Mesenchymal stem cell (in vitro differentiated cells and primary cell): ENCODE measurements around the gene SDK2.
A peak's percentile ranks its signal among the peaks of the same experiment; 100 is the strongest.

ENCODE experiments used
- DNase-seq: peaks from one replicate; pipeline ENCODE4 v3.0.0-alpha.2; 2013
- H2AFZ ChIP-seq: one replicate; pipeline ENCODE4 v1.6.1; 2013; ENCODE audit warnings: low read depth, mild to moderate bottlenecking, control low read depth, inconsistent platforms, low read length, moderate library complexity
- H2AK5ac ChIP-seq: 2 replicates; pipeline ENCODE4 v1.6.1; 2013; ENCODE audit warnings: low read length, moderate library complexity, mild to moderate bottlenecking, inconsistent platforms; ENCODE audit not compliant: severe bottlenecking
- H2BK120ac ChIP-seq: one replicate; pipeline ENCODE4 v1.6.1; 2013; ENCODE audit warnings: low read depth, mild to moderate bottlenecking, inconsistent platforms, low read length, moderate library complexity
- H2BK12ac ChIP-seq, 2 experiments: one replicate each; pipeline ENCODE4 v1.6.1; 2013; ENCODE audit warnings: inconsistent platforms in 2 of 2, low read length in 2 of 2, mild to moderate bottlenecking in 2 of 2, moderate library complexity in 2 of 2, control low read depth in 1 of 2
- H2BK15ac ChIP-seq: one replicate; pipeline ENCODE4 v1.6.1; 2013; ENCODE audit warnings: mild to moderate bottlenecking, low read depth, inconsistent platforms; ENCODE audit not compliant: poor library complexity, severe bottlenecking
- H2BK5ac ChIP-seq: 2 replicates; pipeline ENCODE4 v1.6.1; 2013; ENCODE audit warnings: low read depth, mild to moderate bottlenecking, low read length, control low read depth, inconsistent platforms; ENCODE audit not compliant: poor library complexity, severe bottlenecking
- H3K14ac ChIP-seq, 2 experiments: one replicate each; pipeline ENCODE4 v1.6.1; 2013; ENCODE audit warnings: inconsistent platforms in 2 of 2, low read length in 2 of 2, control low read depth in 1 of 2, mild to moderate bottlenecking in 1 of 2, moderate library complexity in 1 of 2
- H3K18ac ChIP-seq, 2 experiments: one replicate each; pipeline ENCODE4 v1.6.1; 2013; ENCODE audit warnings: inconsistent platforms in 2 of 2, low read length in 2 of 2, control low read depth in 1 of 2, low read depth in 1 of 2, mild to moderate bottlenecking in 1 of 2
- H3K23ac ChIP-seq, 2 experiments: one replicate each; pipeline ENCODE4 v1.6.1; 2013; ENCODE audit warnings: inconsistent platforms in 2 of 2, low read length in 2 of 2, mild to moderate bottlenecking in 2 of 2, moderate library complexity in 2 of 2, control low read depth in 1 of 2
- H3K27ac ChIP-seq: 2 replicates; pipeline ENCODE4 v1.5.1; 2013; ENCODE audit warnings: mild to moderate bottlenecking, moderate library complexity, low read length, control low read depth, inconsistent platforms; ENCODE audit not compliant: poor library complexity, severe bottlenecking
- H3K27me3 ChIP-seq, 2 experiments: 2 replicates each; pipeline versions ENCODE4 v1.6.1 to v1.7.0; 2013; ENCODE audit warnings: low read length in 2 of 2, mild to moderate bottlenecking in 2 of 2, moderate library complexity in 2 of 2, control low read depth in 1 of 2, inconsistent platforms in 1 of 2; ENCODE audit not compliant: control insufficient read depth in 1 of 2, insufficient read depth in 1 of 2
- H3K36me3 ChIP-seq, 2 experiments: 2 replicates each; pipeline versions ENCODE4 v1.6.1 to v1.7.0; 2013; ENCODE audit warnings: low read length in 2 of 2, control low read depth in 1 of 2, inconsistent platforms in 1 of 2, low read depth in 1 of 2, mild to moderate bottlenecking in 1 of 2; ENCODE audit not compliant: insufficient read depth in 2 of 2, control insufficient read depth in 1 of 2
- H3K4ac ChIP-seq, 2 experiments: one replicate each; pipeline ENCODE4 v1.6.1; 2013; ENCODE audit warnings: inconsistent platforms in 2 of 2, low read length in 2 of 2, mild to moderate bottlenecking in 2 of 2, moderate library complexity in 2 of 2, control low read depth in 1 of 2, low read depth in 1 of 2
- H3K4me1 ChIP-seq: 2 replicates; pipeline ENCODE4 v1.6.1; 2013; ENCODE audit warnings: low read depth, low read length, control low read depth; ENCODE audit not compliant: control insufficient read depth, insufficient read depth
- H3K4me2 ChIP-seq: 2 replicates; pipeline ENCODE4 v1.6.1; 2013; ENCODE audit warnings: low read length, mild to moderate bottlenecking, inconsistent platforms; ENCODE audit not compliant: poor library complexity, severe bottlenecking
- H3K4me3 ChIP-seq, 2 experiments: 2 replicates each; pipeline versions ENCODE4 v1.5.1 to v1.7.0; 2013; ENCODE audit warnings: low read length in 2 of 2, mild to moderate bottlenecking in 2 of 2, control low read depth in 1 of 2, low read depth in 1 of 2; ENCODE audit not compliant: insufficient read depth in 1 of 2
- H3K79me1 ChIP-seq: replicated peaks from 2 replicates; pipeline ENCODE4 v1.6.1; 2013; ENCODE audit warnings: mild to moderate bottlenecking, control low read depth, low read length, inconsistent platforms; ENCODE audit not compliant: poor library complexity, severe bottlenecking
- H3K9ac ChIP-seq: 2 replicates; pipeline ENCODE4 v1.7.0; 2013; ENCODE audit warnings: mild to moderate bottlenecking, low read length, moderate library complexity
- H3K9me3 ChIP-seq: 2 replicates; pipeline ENCODE4 v1.7.0; 2013; ENCODE audit warnings: mild to moderate bottlenecking, low read length; ENCODE audit not compliant: control insufficient read depth
- H4K8ac ChIP-seq: one replicate; pipeline ENCODE4 v1.6.1; 2013; ENCODE audit warnings: inconsistent platforms, mild to moderate bottlenecking, low read length, moderate library complexity
- H4K91ac ChIP-seq: one replicate; pipeline ENCODE4 v1.6.1; 2013; ENCODE audit warnings: mild to moderate bottlenecking, low read length, inconsistent platforms
- WGBS: methylation state at CpG from one replicate; pipeline ENCODE4 v1.1.7; 2013; ENCODE audit warnings: mixed read lengths; 5-methylcytosine and 5-hydroxymethylcytosine counted together

The SDK2 gene

GRCh38 chr17:73291260-73291801, 352.9 kb downstream of the SDK2 start:
- peaks cover 0 to 13% of the 10 kb centered on the region in 2 experiments for H3K36me3 ChIP-seq
- peak overlapping the region in 1 of 2 experiments; percentile 65 for H3K4me3 ChIP-seq
- H3K27ac ChIP-seq: peak overlapping the region; percentile 79
- H2BK15ac ChIP-seq: peak overlapping the region; percentile 87
- H3K18ac ChIP-seq: peak overlapping the region; percentile 71 to 99
- peak; percentile 87 for DNase-seq
- no peaks in the 10 kb centered on the region for H3K27me3 ChIP-seq
- H2AK5ac ChIP-seq: peak overlapping the region; percentile 87
- peak overlapping the region in 1 of 2 experiments; percentile 92 for H3K23ac ChIP-seq
- H3K79me1 ChIP-seq: peaks cover 23% of the 10 kb centered on the region
- H3K9ac ChIP-seq: peak overlapping the region; percentile 76
- H2BK12ac ChIP-seq: peak overlapping the region in 1 of 2 experiments; percentile 99
- no peak overlapping the region for H2AFZ ChIP-seq
- H4K8ac ChIP-seq: peak overlapping the region; percentile 77
- no peak overlapping the region for H3K4me2 ChIP-seq
- 32% methylated on average over 6 of the region's 8 CpGs for WGBS
- H3K4me1 ChIP-seq: peaks cover 52% of the 10 kb centered on the region
- peak overlapping the region; percentile 75 to 95 for H3K4ac ChIP-seq
- H3K9me3 ChIP-seq: no peaks in the 10 kb centered on the region
- peak overlapping the region; percentile 21 for H2BK5ac ChIP-seq
- peak overlapping the region; percentile 48 for H4K91ac ChIP-seq
- H2BK120ac ChIP-seq: no peak overlapping the region
- peak overlapping the region in 1 of 2 experiments; percentile 73 for H3K14ac ChIP-seq

- peak overlapping the region; percentile 87 for H2AK5ac ChIP-seq
- no peak for DNase-seq
- H3K4me1 ChIP-seq: peaks cover 56% of the 10 kb centered on the region
- peak overlapping the region in 1 of 2 experiments; percentile 65 for H3K4me3 ChIP-seq
- no peak overlapping the region for H2BK5ac ChIP-seq
- no peak overlapping the region for H3K23ac ChIP-seq
- no peak overlapping the region for H3K4me2 ChIP-seq
- H2BK15ac ChIP-seq: no peak overlapping the region
- peak overlapping the region; percentile 34 to 95 for H2BK12ac ChIP-seq
- H4K91ac ChIP-seq: peak overlapping the region; percentile 48
- H3K27me3 ChIP-seq: no peaks in the 10 kb centered on the region
- peak overlapping the region in 1 of 2 experiments; percentile 73 for H3K14ac ChIP-seq
- H2AFZ ChIP-seq: no peak overlapping the region
- WGBS: 95% methylated on average over 15 of the region's 16 CpGs
- peak overlapping the region; percentile 76 for H3K9ac ChIP-seq
- peaks cover 7 to 20% of the 10 kb centered on the region in 2 experiments for H3K36me3 ChIP-seq
- peak overlapping the region; percentile 79 for H3K27ac ChIP-seq
- H3K4ac ChIP-seq: peak overlapping the region; percentile 75 to 77
- H3K79me1 ChIP-seq: peaks cover 30% of the 10 kb centered on the region
- H3K9me3 ChIP-seq: no peaks in the 10 kb centered on the region
- H4K8ac ChIP-seq: peak overlapping the region; percentile 58
- H3K18ac ChIP-seq: peak overlapping the region; percentile 13 to 71
- H2BK120ac ChIP-seq: no peak overlapping the region
Measured at GRCh38 chr17:73290399-73291259, 353.6 kb downstream of the SDK2 start.

GRCh38 chr17:73289549-73290254, 354.5 kb downstream of the SDK2 start:
- H3K18ac ChIP-seq: peak overlapping the region in 1 of 2 experiments; percentile 24
- H2AK5ac ChIP-seq: no peak overlapping the region
- H3K4me2 ChIP-seq: no peak overlapping the region
- no peak for DNase-seq
- no peak overlapping the region for H4K91ac ChIP-seq
- no peak overlapping the region for H3K23ac ChIP-seq
- H3K9me3 ChIP-seq: no peaks in the 10 kb centered on the region
- H3K4me3 ChIP-seq: peak overlapping the region in 1 of 2 experiments; percentile 25
- H3K79me1 ChIP-seq: peaks cover 34% of the 10 kb centered on the region
- no peak overlapping the region for H3K14ac ChIP-seq
- H2AFZ ChIP-seq: no peak overlapping the region
- H2BK12ac ChIP-seq: peak overlapping the region in 1 of 2 experiments; percentile 29
- peak overlapping the region; percentile 49 for H3K9ac ChIP-seq
- no peak overlapping the region for H4K8ac ChIP-seq
- peaks cover 53% of the 10 kb centered on the region for H3K4me1 ChIP-seq
- no peak overlapping the region for H2BK120ac ChIP-seq
- WGBS: 89% methylated on average over 7 of the region's 7 CpGs
- H3K4ac ChIP-seq: no peak overlapping the region
- no peak overlapping the region for H2BK5ac ChIP-seq
- H3K27me3 ChIP-seq: no peaks in the 10 kb centered on the region
- H2BK15ac ChIP-seq: no peak overlapping the region
- H3K27ac ChIP-seq: no peak overlapping the region
- peaks cover 16 to 30% of the 10 kb centered on the region in 2 experiments for H3K36me3 ChIP-seq
